Upper lobe of right lung (tissue), 1 donor: Measurements from ENCODE around the gene CNTN3. TPM values are rescaled to one million over a fixed set of nuclear protein-coding genes. Genes with fewer than 3 reads are reported as not detected.

Experiments
- ATAC-seq: fragments of 200-7000 bp; cut with Tn5 transposase; one replicate; pipeline ENCODE4 v1.9.1; 2020; ENCODE audit warnings: mild to moderate bottlenecking, moderate library complexity
- DNase-seq: peaks from one replicate; pipeline ENCODE4 v3.0.0-alpha.2; 2020
- H3K27ac ChIP-seq: fragments of 200-600 bp; one replicate; pipeline ENCODE4 v1.8.0; 2022
- H3K27me3 ChIP-seq: fragments of 200-600 bp; one replicate; pipeline ENCODE4 v1.8.0; 2022; ENCODE audit warnings: mild to moderate bottlenecking
- H3K36me3 ChIP-seq: fragments of 200-600 bp; one replicate; pipeline ENCODE4 v1.8.0; 2022
- H3K4me1 ChIP-seq: fragments of 200-600 bp; one replicate; pipeline ENCODE4 v1.8.0; 2022
- H3K4me3 ChIP-seq: fragments of 200-600 bp; one replicate; pipeline ENCODE4 v1.8.0; 2022; ENCODE audit warnings: mild to moderate bottlenecking
- H3K9me3 ChIP-seq: fragments of 200-600 bp; one replicate; pipeline ENCODE4 v1.8.0; 2022
- CTCF ChIP-seq: fragments of 200-600 bp; IDR thresholded peaks from one replicate; pipeline ENCODE4 v1.8.0; 2022; ENCODE audit warnings: antibody characterized with exemption
- intact Hi-C: fragments of 100-400 bp; cut with DNase I; formaldehyde crosslinking; loops from one replicate; pipeline ENCODE4 v1.11.0; 2022
- total RNA-seq: library from RNA; stranded (reverse); fragmentation: NEBNext Ultra II Directional; extraction: Animal tissue kit (Norgen Biotek cat#: 25700); gene quantifications from one replicate; pipeline ENCODE4 v1.2.1, GENCODE V29; 2021
- donor health status: DM: no; HTN: yes; CAD: no; lungs with severe emphysema.

The CNTN3 gene
- total RNA-seq, 1 donor from 2014 or later, result 1.6 TPM

- Histone ChIP-seq H3K36me3 (no peaks in the 10 kb centered on the region), H3K4me3 (no peak overlapping the region), H3K4me1 (no peaks in the 10 kb centered on the region), H3K9me3 (no peaks in the 10 kb centered on the region), H3K27me3 (no peaks in the 10 kb centered on the region), H3K27ac (no peak overlapping the region)
- TF ChIP-seq CTCF, result no peak
- intact Hi-C loops, result no loop called here
- no peak for DNase-seq
- ATAC-seq, result no peak
These were observed 12.0 kb downstream of the CNTN3 start for GRCh38 chr3:74602471-74602870.

GRCh38 chr3:74601793-74602192 is 12.7 kb downstream of the CNTN3 start:
- Histone ChIP-seq H3K4me1 (no peaks in the 10 kb centered on the region), H3K27me3 (no peaks in the 10 kb centered on the region), H3K27ac (no peak overlapping the region), H3K36me3 (no peaks in the 10 kb centered on the region), H3K4me3 (no peak overlapping the region), H3K9me3 (no peaks in the 10 kb centered on the region)
- intact Hi-C loops, result no loop called here
- DNase-seq, result no peak
- TF ChIP-seq CTCF, result no peak
- ATAC-seq, result no peak

GRCh38 chr3:74599564-74599963 is 14.9 kb downstream of the CNTN3 start:
- Histone ChIP-seq H3K4me3 (no peak overlapping the region), H3K36me3 (no peaks in the 10 kb centered on the region), H3K27ac (no peak overlapping the region), H3K4me1 (no peaks in the 10 kb centered on the region), H3K27me3 (no peaks in the 10 kb centered on the region), H3K9me3 (no peaks in the 10 kb centered on the region)
- TF ChIP-seq CTCF, result no peak
- no peak for DNase-seq
- intact Hi-C loops, result no loop called here
- ATAC-seq, result no peak

GRCh38 chr3:74593152-74593551 is 21.3 kb downstream of the CNTN3 start:
- Histone ChIP-seq H3K4me3 (no peak overlapping the region), H3K4me1 (no peaks in the 10 kb centered on the region), H3K36me3 (no peaks in the 10 kb centered on the region), H3K27me3 (no peaks in the 10 kb centered on the region), H3K27ac (no peak overlapping the region), H3K9me3 (no peaks in the 10 kb centered on the region)
- intact Hi-C loops, result no loop called here
- DNase-seq, result no peak
- TF ChIP-seq CTCF, result no peak
- no peak for ATAC-seq

GRCh38 chr3:74592359-74592758 is 22.1 kb downstream of the CNTN3 start:
- DNase-seq (no peak), ATAC-seq (no peak)
- no peaks in the 10 kb centered on the region for H3K9me3 ChIP-seq
- intact Hi-C loops, result no loop called here
- no peak for TF ChIP-seq CTCF
- H3K4me3 ChIP-seq, result no peak overlapping the region
- no peak overlapping the region for H3K27ac ChIP-seq
- H3K4me1 ChIP-seq, result no peaks in the 10 kb centered on the region
- H3K36me3 ChIP-seq, result no peaks in the 10 kb centered on the region
- H3K27me3 ChIP-seq, result no peaks in the 10 kb centered on the region

GRCh38 chr3:74591946-74592345 is 22.5 kb downstream of the CNTN3 start:
- ATAC-seq, result no peak
- H3K36me3 ChIP-seq, result no peaks in the 10 kb centered on the region
- no peak overlapping the region for H3K27ac ChIP-seq
- no peaks in the 10 kb centered on the region for H3K27me3 ChIP-seq
- intact Hi-C loops, result no loop called here
- H3K4me1 ChIP-seq, result no peaks in the 10 kb centered on the region
- no peaks in the 10 kb centered on the region for H3K9me3 ChIP-seq
- H3K4me3 ChIP-seq, result no peak overlapping the region
- no peak for TF ChIP-seq CTCF
- DNase-seq, result no peak
